ENCODE results near the gene LINGO3. TPM values are rescaled to one million over a fixed set of nuclear protein-coding genes. Genes with fewer than 3 reads are reported as not detected.

The LINGO3 gene
- total and polyA plus RNA-seq, 2 experiments from 2014 or later, result 0.29 to 0.45 TPM

GRCh38 chr19:2274931-2275535 is 32.9 kb downstream of the LINGO3 start (continued):
- TF ChIP-seq ZNF462 (CRISPR knock-in tag; IDR thresholded peaks at IDR 0.05) (no peak), JUNB (IDR thresholded peaks at IDR 0.05; ENCODE audit: unreplicated experiment) (no peak), STAT1 (IDR thresholded peaks at IDR 0.05; ENCODE audit: unreplicated experiment) (no peak), EZH2phosphoT487 (IDR thresholded peaks at IDR 0.05; ENCODE audit: unreplicated experiment) (no peak), ZNF114 (CRISPR knock-in tag; IDR thresholded peaks at IDR 0.05) (no peak)
- TF ChIP-seq, protein P1, sequence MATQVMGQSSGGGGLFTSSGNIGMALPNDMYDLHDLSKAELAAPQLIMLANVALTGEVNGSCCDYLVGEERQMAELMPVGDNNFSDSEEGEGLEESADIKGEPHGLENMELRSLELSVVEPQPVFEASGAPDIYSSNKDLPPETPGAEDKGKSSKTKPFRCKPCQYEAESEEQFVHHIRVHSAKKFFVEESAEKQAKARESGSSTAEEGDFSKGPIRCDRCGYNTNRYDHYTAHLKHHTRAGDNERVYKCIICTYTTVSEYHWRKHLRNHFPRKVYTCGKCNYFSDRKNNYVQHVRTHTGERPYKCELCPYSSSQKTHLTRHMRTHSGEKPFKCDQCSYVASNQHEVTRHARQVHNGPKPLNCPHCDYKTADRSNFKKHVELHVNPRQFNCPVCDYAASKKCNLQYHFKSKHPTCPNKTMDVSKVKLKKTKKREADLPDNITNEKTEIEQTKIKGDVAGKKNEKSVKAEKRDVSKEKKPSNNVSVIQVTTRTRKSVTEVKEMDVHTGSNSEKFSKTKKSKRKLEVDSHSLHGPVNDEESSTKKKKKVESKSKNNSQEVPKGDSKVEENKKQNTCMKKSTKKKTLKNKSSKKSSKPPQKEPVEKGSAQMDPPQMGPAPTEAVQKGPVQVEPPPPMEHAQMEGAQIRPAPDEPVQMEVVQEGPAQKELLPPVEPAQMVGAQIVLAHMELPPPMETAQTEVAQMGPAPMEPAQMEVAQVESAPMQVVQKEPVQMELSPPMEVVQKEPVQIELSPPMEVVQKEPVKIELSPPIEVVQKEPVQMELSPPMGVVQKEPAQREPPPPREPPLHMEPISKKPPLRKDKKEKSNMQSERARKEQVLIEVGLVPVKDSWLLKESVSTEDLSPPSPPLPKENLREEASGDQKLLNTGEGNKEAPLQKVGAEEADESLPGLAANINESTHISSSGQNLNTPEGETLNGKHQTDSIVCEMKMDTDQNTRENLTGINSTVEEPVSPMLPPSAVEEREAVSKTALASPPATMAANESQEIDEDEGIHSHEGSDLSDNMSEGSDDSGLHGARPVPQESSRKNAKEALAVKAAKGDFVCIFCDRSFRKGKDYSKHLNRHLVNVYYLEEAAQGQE (IDR thresholded peaks at IDR 0.05; ENCODE audit: unreplicated experiment), result peak; percentile 42
- TF ChIP-seq, protein P2, sequence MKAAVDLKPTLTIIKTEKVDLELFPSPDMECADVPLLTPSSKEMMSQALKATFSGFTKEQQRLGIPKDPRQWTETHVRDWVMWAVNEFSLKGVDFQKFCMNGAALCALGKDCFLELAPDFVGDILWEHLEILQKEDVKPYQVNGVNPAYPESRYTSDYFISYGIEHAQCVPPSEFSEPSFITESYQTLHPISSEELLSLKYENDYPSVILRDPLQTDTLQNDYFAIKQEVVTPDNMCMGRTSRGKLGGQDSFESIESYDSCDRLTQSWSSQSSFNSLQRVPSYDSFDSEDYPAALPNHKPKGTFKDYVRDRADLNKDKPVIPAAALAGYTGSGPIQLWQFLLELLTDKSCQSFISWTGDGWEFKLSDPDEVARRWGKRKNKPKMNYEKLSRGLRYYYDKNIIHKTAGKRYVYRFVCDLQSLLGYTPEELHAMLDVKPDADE (IDR thresholded peaks at IDR 0.05), result no peak

Measured in GM23338 (cell line).